SK-N-SH (cell line): ENCODE results near the gene PRMT3. TPM values are rescaled to one million over a fixed set of nuclear protein-coding genes. Genes with fewer than 3 reads are reported as not detected.

Source experiments
- CTCF ChIA-PET: fragments of 300-600, 350-600 bp; formaldehyde crosslinking; extraction: SDS; loops from one replicate; lab custom pipeline; 2021; lab: Yijun Ruan, JAX
- POLR2A ChIA-PET: fragments of 350-600 bp; sonication (Branson Sonifier 250); formaldehyde crosslinking; extraction: SDS; loops from one replicate; lab custom pipeline; 2020; ENCODE audit warnings: antibody characterized with exemption, inconsistent platforms; lab: Yijun Ruan, JAX
- DNase-seq: peaks from one replicate; pipeline ENCODE4 v3.0.0; 2012
- H2AFZ ChIP-seq: fragments of 200-600 bp; sonication (generic); 2 replicates; pipeline ENCODE4 v1.8.1; 2016; ENCODE audit warnings: antibody characterized with exemption, mild to moderate bottlenecking, low read depth
- H3F3A ChIP-seq: fragments of 200-600 bp; sonication (generic); replicated peaks from 2 replicates; pipeline ENCODE3; 2016; ENCODE audit warnings: antibody characterized with exemption, mild to moderate bottlenecking; ENCODE audit not compliant: insufficient read depth
- H3K27ac ChIP-seq, 2 experiments: fragments of 200-500 bp in 1 of 2; fragments of 200-600 bp in 1 of 2; sonication (Bioruptor generic) in 1 of 2; sonication (generic), shearing (Covaris generic) in 1 of 2; 2 replicates each; pipeline versions ENCODE4 v1.5.1 to v1.6.1; 2014 to 2016; ENCODE audit warnings: low read depth in 2 of 2, inconsistent platforms in 1 of 2, low read length in 1 of 2, mild to moderate bottlenecking in 1 of 2, mixed read lengths in 1 of 2
- H3K27me3 ChIP-seq: fragments of 200-600 bp; sonication (generic), shearing (Covaris generic); 2 replicates; pipeline ENCODE4 v1.6.1; 2016; ENCODE audit warnings: mixed run types; ENCODE audit not compliant: insufficient read depth
- H3K36me3 ChIP-seq, 2 experiments: fragments of 200-500 bp in 1 of 2; fragments of 200-600 bp in 1 of 2; sonication (Bioruptor generic) in 1 of 2; sonication (generic) in 1 of 2; replicated peaks in 1 of 2; 2 replicates each; pipeline versions ENCODE3 to v1.5.1; 2014 to 2016; ENCODE audit warnings: low read length in 1 of 2, mild to moderate bottlenecking in 1 of 2; ENCODE audit not compliant: insufficient read depth in 2 of 2, control insufficient read depth in 1 of 2
- H3K4me1 ChIP-seq, 2 experiments: fragments of 200-500 bp in 1 of 2; fragments of 200-600 bp in 1 of 2; sonication (Bioruptor generic) in 1 of 2; sonication (generic), shearing (Covaris generic) in 1 of 2; 2 replicates each; pipeline versions ENCODE4 v1.5.1 to v1.6.1; 2014 to 2016; ENCODE audit warnings: low read depth in 1 of 2, low read length in 1 of 2, mixed run types in 1 of 2; ENCODE audit not compliant: insufficient read depth in 2 of 2, control insufficient read depth in 1 of 2
- H3K4me2 ChIP-seq: fragments of 200-600 bp; sonication (generic), shearing (Covaris generic); 2 replicates; pipeline ENCODE4 v1.6.1; 2017; ENCODE audit warnings: mixed run types
- H3K4me3 ChIP-seq, 2 experiments: fragments of 200-500 bp in 1 of 2; fragments of 200-600 bp in 1 of 2; sonication (Bioruptor generic) in 1 of 2; sonication (generic), shearing (Covaris generic) in 1 of 2; 2 replicates each; pipeline versions ENCODE4 v1.5.1 to v1.8.1; 2014 to 2016; ENCODE audit warnings: low read depth in 2 of 2, inconsistent platforms in 1 of 2, low read length in 1 of 2, mild to moderate bottlenecking in 1 of 2, mixed read lengths in 1 of 2, moderate library complexity in 1 of 2
- H3K79me2 ChIP-seq: fragments of 200-600 bp; sonication (generic); 2 replicates; pipeline ENCODE4 v1.8.1; 2017; ENCODE audit warnings: mild to moderate bottlenecking; ENCODE audit not compliant: insufficient read depth
- H3K9ac ChIP-seq: fragments of 200-600 bp; sonication (generic); 2 replicates; pipeline ENCODE4 v1.6.1; 2017; ENCODE audit warnings: mixed run types
- H3K9me2 ChIP-seq: fragments of 200-600 bp; sonication (generic); 2 replicates; pipeline ENCODE4 v1.6.1; 2017; ENCODE audit warnings: mixed run types
- H3K9me3 ChIP-seq: fragments of 200-600 bp; sonication (generic); 2 replicates; pipeline ENCODE4 v1.6.1; 2017; ENCODE audit warnings: mixed run types, mild to moderate bottlenecking, moderate library complexity
- H4K20me1 ChIP-seq: fragments of 200-600 bp; sonication (generic); 2 replicates; pipeline ENCODE4 v1.6.1; 2017; ENCODE audit warnings: mild to moderate bottlenecking, mixed run types; ENCODE audit not compliant: insufficient read depth
- ELF1 ChIP-seq: IDR thresholded peaks from 2 replicates; pipeline ENCODE4 v1.4.0; 2012
- EZH2phosphoT487 ChIP-seq: fragments of 200-600 bp; sonication (generic); IDR thresholded peaks from 2 replicates; pipeline ENCODE4 v1.6.1; 2017; ENCODE audit warnings: low read depth, mixed run types, mild to moderate bottlenecking, antibody characterized with exemption, moderate library complexity, borderline replicate concordance
- FOXM1 ChIP-seq: IDR thresholded peaks from 2 replicates; pipeline ENCODE4 v1.4.0; 2012; ENCODE audit warnings: low read depth, mild to moderate bottlenecking
- IRF3 ChIP-seq: fragments of 150-350 bp; IDR thresholded peaks from 2 replicates; pipeline ENCODE4 v1.6.1; 2016; ENCODE audit warnings: mild to moderate bottlenecking, low read depth, low read length
- MEF2A ChIP-seq: IDR thresholded peaks from 2 replicates; pipeline ENCODE4 v1.4.0; 2012; ENCODE audit warnings: low read depth, borderline replicate concordance
- NFIC ChIP-seq: IDR thresholded peaks from 2 replicates; pipeline ENCODE4 v1.4.0; 2012; ENCODE audit warnings: borderline replicate concordance
- PBX3 ChIP-seq: IDR thresholded peaks from 2 replicates; pipeline ENCODE4; 2012
- RAD21 ChIP-seq: IDR thresholded peaks from 2 replicates; pipeline ENCODE4 v1.6.1; 2012; ENCODE audit warnings: mild to moderate bottlenecking, low read length
- SIN3A ChIP-seq: IDR thresholded peaks from 2 replicates; pipeline ENCODE4 v1.6.1; 2012; ENCODE audit warnings: low read depth, mild to moderate bottlenecking, low read length, moderate library complexity, borderline replicate concordance
- TCF12 ChIP-seq: IDR thresholded peaks from 2 replicates; pipeline ENCODE4 v1.4.0; 2012
- ZBTB33 ChIP-seq: IDR thresholded peaks from 2 replicates; pipeline ENCODE4 v1.4.0; 2012; ENCODE audit warnings: low read depth, borderline replicate concordance
- WGBS: methylation state at CpG from one replicate; pipeline ENCODE4 v1.1.6; 2017; ENCODE audit warnings: low lambda C conversion rate; 5-methylcytosine and 5-hydroxymethylcytosine counted together
- polyA plus RNA-seq, 3 experiments: library from polyadenylated mRNA; depleted of rRNA; stranded (reverse); fragments of >200 nt; gene quantifications; 2 replicates each; pipeline ENCODE4 v1.2.3, GENCODE V29; 2012

Gene PRMT3
- polyA plus RNA-seq, 1 of the 3 experiments (the other 2 are of a cell fraction): 10.8 TPM

GRCh38 chr11:20558741-20559140, 171.2 kb downstream of the PRMT3 start:
- 39% methylated on average over 4 of the region's 4 CpGs for WGBS
- Histone ChIP-seq H3K36me3 (no peaks in the 10 kb centered on the region), H3K4me2 (no peak overlapping the region), H4K20me1 (no peaks in the 10 kb centered on the region), H3K9me2 (no peaks in the 10 kb centered on the region), H3K79me2 (no peaks in the 10 kb centered on the region), H3K4me1 (peaks cover 0 to 2% of the 10 kb centered on the region in 2 experiments; a peak in 1 of 4 replicates), H3K9me3 (no peaks in the 10 kb centered on the region), H3K9ac (no peak overlapping the region), H3K4me3 (no peak overlapping the region), H3K27ac (no peak overlapping the region), H3K27me3 (no peaks in the 10 kb centered on the region), H2AFZ (no peak overlapping the region), H3F3A (no peaks in the 10 kb centered on the region)
- TF ChIP-seq TCF12 (no peak), PBX3 (no peak), SIN3A (no peak), NFIC (no peak), ELF1 (no peak), MEF2A (no peak), ZBTB33 (no peak), EZH2phosphoT487 (no peak), IRF3 (no peak), FOXM1 (no peak), RAD21 (no peak)
- ChIA-PET CTCF (interaction anchor here (0.9 kb wide), 1 partner anchor 51 kb away, joined by 4 read pairs; no protein-coding TSS in a partner anchor), POLR2A (no interaction called here)
- no peak for DNase-seq

Other genes with a start within 250 kb of the PRMT3 start
- gene DBX1, start 227.2 kb upstream of the PRMT3 start, polyA plus RNA-seq (2012; rRNA removed): not detected in 2 replicates
- not detected in 2 replicates for gene HTATIP2, start 24.0 kb upstream of the PRMT3 start, polyA plus RNA-seq (2012; rRNA removed)
- gene SLC6A5, start 211.9 kb downstream of the PRMT3 start, polyA plus RNA-seq (2012; rRNA removed): not detected in 2 replicates